GM23248 (cell line): ENCODE measurements around the gene DENND1C.

ENCODE experiments used
- EZH2 ChIP-seq: fragments of 200-600 bp; sonication (generic); IDR thresholded peaks from 2 replicates; pipeline ENCODE4 v1.6.1; 2018; ENCODE audit warnings: antibody characterized with exemption, mild to moderate bottlenecking; ENCODE audit not compliant: insufficient read depth, poor library complexity, severe bottlenecking
- EZH2phosphoT487 ChIP-seq: fragments of 200-600 bp; sonication (generic); IDR thresholded peaks from 2 replicates; pipeline ENCODE4 v1.6.1; 2018; ENCODE audit warnings: antibody characterized with exemption, moderate library complexity, mild to moderate bottlenecking, low read depth; ENCODE audit not compliant: insufficient read depth

- TF ChIP-seq EZH2phosphoT487, result no peak
- TF ChIP-seq EZH2, result no peak
Measured at GRCh38 chr19:6514926-6515544, 33.4 kb upstream of the DENND1C start.
